Umbilical cord (tissue), 2 donors: ENCODE measurements around the gene PRKAB2. TPM values are rescaled to one million over a fixed set of nuclear protein-coding genes. Genes with fewer than 3 reads are reported as not detected.
"Not testable (repeated sequence)": the region's sequence is repeated elsewhere in the genome, so short reads cannot be mapped to it uniquely, and the experiment has no call there.

ENCODE experiments used
- DNase-seq: peaks from one replicate; pipeline ENCODE4 v3.0.0-alpha.2; 2015; ENCODE audit warnings: low spot score
- total RNA-seq: library from RNA; depleted of rRNA; stranded (reverse); fragments of >200 nt; gene quantifications from one replicate; pipeline ENCODE4 v1.2.3, GENCODE V29; 2014; ENCODE audit warnings: low replicate concordance; ENCODE audit not compliant: insufficient read depth

The PRKAB2 gene
- total RNA-seq, 1 donor from 2014 or later, result 32.0 TPM

- DNase-seq, result no peak
Measured at GRCh38 chr1:147109762-147110161, 62.5 kb downstream of the PRKAB2 start.

- DNase-seq, result no peak
Measured at GRCh38 chr1:147109041-147109440, 63.2 kb downstream of the PRKAB2 start.

- DNase-seq, result not testable (repeated sequence)
Measured at GRCh38 chr1:147106407-147106881, 65.8 kb downstream of the PRKAB2 start.

- no peak for DNase-seq
Measured at GRCh38 chr1:147105909-147106308, 66.4 kb downstream of the PRKAB2 start.

Other genes with a start within 250 kb of the PRKAB2 start
- gene NBPF12, start 234.1 kb downstream of the PRKAB2 start, total RNA-seq, result 9.1 TPM
- gene FMO5, start 52.9 kb upstream of the PRKAB2 start, total RNA-seq, result 14.0 TPM
- gene CHD1L, start 70.2 kb upstream of the PRKAB2 start, total RNA-seq, result 10.1 TPM